Effector CD8-positive, alpha-beta T cell (primary cell): ENCODE data around the gene DNM1L.

Experiments
- DNase-seq: peaks from one replicate; lab custom pipeline; 2025; lab: John Stamatoyannopoulos, UW

Gene DNM1L

GRCh38 chr12:32756476-32757066 is 77.5 kb downstream of the DNM1L start:
- DNase-seq: no peak

GRCh38 chr12:32757157-32757556 is 78.1 kb downstream of the DNM1L start:
- DNase-seq: no peak

GRCh38 chr12:32761716-32762115 is 82.6 kb downstream of the DNM1L start:
- DNase-seq: no peak

GRCh38 chr12:32765906-32766305 is 86.8 kb downstream of the DNM1L start:
- no peak for DNase-seq

- DNase-seq: no peak
Observed at GRCh38 chr12:32768518-32768917, 89.4 kb downstream of the DNM1L start.

- DNase-seq: no peak
Observed at GRCh38 chr12:32770141-32770540, 91.0 kb downstream of the DNM1L start.

GRCh38 chr12:32773691-32774090 is 94.6 kb downstream of the DNM1L start:
- DNase-seq: no peak

- DNase-seq: no peak
Observed at GRCh38 chr12:32776258-32776657, 97.2 kb downstream of the DNM1L start.

GRCh38 chr12:32777159-32777558 is 98.1 kb downstream of the DNM1L start:
- no peak for DNase-seq

- DNase-seq: no peak
Observed at GRCh38 chr12:32777691-32778175, 98.6 kb downstream of the DNM1L start.

GRCh38 chr12:32780071-32780470 is 101.0 kb downstream of the DNM1L start:
- no peak for DNase-seq

- DNase-seq: no peak
Observed at GRCh38 chr12:32783029-32783428, 103.9 kb downstream of the DNM1L start.

- DNase-seq: no peak
Observed at GRCh38 chr12:32785557-32785956, 106.5 kb downstream of the DNM1L start.

- DNase-seq: no peak
Observed at GRCh38 chr12:32788405-32788804, 109.3 kb downstream of the DNM1L start.

GRCh38 chr12:32789446-32789845 is 110.3 kb downstream of the DNM1L start:
- DNase-seq: no peak

- DNase-seq: no peak
Observed at GRCh38 chr12:32789916-32790315, 110.8 kb downstream of the DNM1L start.

- DNase-seq: no peak
Observed at GRCh38 chr12:32794281-32794680, 115.2 kb downstream of the DNM1L start.
